Measurements from ENCODE around the gene ISYNA1.

- TF ChIP-seq POLR2A (IDR thresholded peaks at IDR 0.05; ENCODE audit: low read length) (peak; percentile 58), GATA1 (IDR thresholded peaks at IDR 0.05; ENCODE audit: low read depth, low read length) (no peak)
Observed at GRCh38 chr19:18388100-18388959, 49.6 kb downstream of the ISYNA1 start.

Data from erythroblast (primary cell).